Cardiac septum (tissue), 1 donor: ENCODE results near the gene BROX. TPM values are rescaled to one million over a fixed set of nuclear protein-coding genes. Genes with fewer than 3 reads are reported as not detected.
"Not testable (repeated sequence)": the region's sequence is repeated elsewhere in the genome, so short reads cannot be mapped to it uniquely, and the experiment has no call there.

Experiments used
- DNase-seq: peaks from one replicate; pipeline ENCODE4 v3.0.0-alpha.2; 2020; ENCODE audit warnings: low spot score
- intact Hi-C: fragments of 100-400 bp; cut with DNase I; formaldehyde crosslinking; loops from one replicate; pipeline ENCODE4 v1.14.0; 2022
- total RNA-seq: library from RNA; stranded (reverse); fragmentation: NEBNext Ultra II Directional; extraction: Animal tissue kit (Norgen Biotek cat#: 25700); gene quantifications from one replicate; pipeline ENCODE4 v1.2.1, GENCODE V29; 2021
- donor health status: DM: no; HTN: no; CAD: no.

The BROX gene
- total RNA-seq, 1 donor from 2014 or later = 33.0 TPM

GRCh38 chr1:222716393-222716792, 4.0 kb downstream of the BROX start:
- intact Hi-C loops = no loop called here
- DNase-seq = no peak

GRCh38 chr1:222728746-222729145, 16.4 kb downstream of the BROX start:
- intact Hi-C loops = no loop called here

GRCh38 chr1:222730866-222731265, 18.5 kb downstream of the BROX start:
- intact Hi-C loops = no loop called here
- no peak for DNase-seq

More at GRCh38 chr1:222728746-222729145, 16.4 kb downstream of the BROX start:
- DNase-seq = no peak

- no peak for DNase-seq
- intact Hi-C loops = no loop called here
Measured at GRCh38 chr1:222732216-222733159, 20.1 kb downstream of the BROX start.

- intact Hi-C loops = loop anchor here (5.0 kb wide), 2 partner anchors 388 to 948 kb away; no protein-coding TSS in a partner anchor
- no peak for DNase-seq
Measured at GRCh38 chr1:222734740-222735139, 22.4 kb downstream of the BROX start.

GRCh38 chr1:222736470-222736869, 24.1 kb downstream of the BROX start:
- no peak for DNase-seq
- intact Hi-C loops = loop anchor here (5.0 kb wide), 2 partner anchors 386 to 946 kb away; no protein-coding TSS in a partner anchor

GRCh38 chr1:222736972-222737371, 24.6 kb downstream of the BROX start, which contains the start of gene FAM177B:
Gene FAM177B, plus strand, starts transcription at chr1:222737202. Its CDS starts 9,344 bp downstream, at chr1:222746546.
- intact Hi-C loops = loop anchor here (5.0 kb wide), 2 partner anchors 385 to 945 kb away; no protein-coding TSS in a partner anchor
- DNase-seq = no peak

GRCh38 chr1:222739465-222739864, 27.1 kb downstream of the BROX start:
- intact Hi-C loops = loop anchor here (5.0 kb wide), 2 partner anchors 383 to 943 kb away; no protein-coding TSS in a partner anchor

GRCh38 chr1:222739929-222740328, 27.6 kb downstream of the BROX start:
- intact Hi-C loops = loop anchor here (5.0 kb wide), 2 partner anchors 382 to 942 kb away; no protein-coding TSS in a partner anchor
- DNase-seq = no peak

More at GRCh38 chr1:222739465-222739864, 27.1 kb downstream of the BROX start:
- no peak for DNase-seq

- intact Hi-C loops, DNase-seq: not testable (repeated sequence)
Measured at GRCh38 chr1:222741630-222742457, 29.5 kb downstream of the BROX start.

GRCh38 chr1:222749927-222750326, 37.6 kb downstream of the BROX start:
- intact Hi-C loops = no loop called here
- no peak for DNase-seq

- intact Hi-C loops = no loop called here
- no peak for DNase-seq
Measured at GRCh38 chr1:222750651-222751050, 38.3 kb downstream of the BROX start.

- intact Hi-C loops = no loop called here
- DNase-seq = no peak
Measured at GRCh38 chr1:222751255-222751654, 38.9 kb downstream of the BROX start.

GRCh38 chr1:222754366-222755139, 42.2 kb downstream of the BROX start:
- DNase-seq = no peak
- intact Hi-C loops = no loop called here

GRCh38 chr1:222757646-222758268, 45.4 kb downstream of the BROX start:
- intact Hi-C loops = no loop called here
- no peak for DNase-seq

GRCh38 chr1:222759451-222760035, 47.2 kb downstream of the BROX start:
- no peak for DNase-seq
- intact Hi-C loops = no loop called here

GRCh38 chr1:222761083-222761482, 48.7 kb downstream of the BROX start:
- no peak for DNase-seq
- intact Hi-C loops = no loop called here

- DNase-seq, intact Hi-C loops: not testable (repeated sequence)
Measured at GRCh38 chr1:222762178-222762577, 49.8 kb downstream of the BROX start.
